GM12875 (cell line): ENCODE data around the gene ODAD4.

Experiments used
- H3K4me3 ChIP-seq: one replicate; pipeline ENCODE4 v1.5.1; 2011; ENCODE audit warnings: low read depth, low read length, control low read depth
- TF ChIP-seq, protein P1 (sequence below): IDR thresholded peaks from 2 replicates; pipeline ENCODE4 v1.5.1; 2011; ENCODE audit warnings: low read depth, mild to moderate bottlenecking, control low read depth, inconsistent platforms, low read length, moderate library complexity, borderline replicate concordance; ENCODE audit not compliant: insufficient read depth

The ODAD4 gene

GRCh38 chr17:41959336-41960095 lies 29.1 kb downstream of the ODAD4 start:
- TF ChIP-seq, protein P1, sequence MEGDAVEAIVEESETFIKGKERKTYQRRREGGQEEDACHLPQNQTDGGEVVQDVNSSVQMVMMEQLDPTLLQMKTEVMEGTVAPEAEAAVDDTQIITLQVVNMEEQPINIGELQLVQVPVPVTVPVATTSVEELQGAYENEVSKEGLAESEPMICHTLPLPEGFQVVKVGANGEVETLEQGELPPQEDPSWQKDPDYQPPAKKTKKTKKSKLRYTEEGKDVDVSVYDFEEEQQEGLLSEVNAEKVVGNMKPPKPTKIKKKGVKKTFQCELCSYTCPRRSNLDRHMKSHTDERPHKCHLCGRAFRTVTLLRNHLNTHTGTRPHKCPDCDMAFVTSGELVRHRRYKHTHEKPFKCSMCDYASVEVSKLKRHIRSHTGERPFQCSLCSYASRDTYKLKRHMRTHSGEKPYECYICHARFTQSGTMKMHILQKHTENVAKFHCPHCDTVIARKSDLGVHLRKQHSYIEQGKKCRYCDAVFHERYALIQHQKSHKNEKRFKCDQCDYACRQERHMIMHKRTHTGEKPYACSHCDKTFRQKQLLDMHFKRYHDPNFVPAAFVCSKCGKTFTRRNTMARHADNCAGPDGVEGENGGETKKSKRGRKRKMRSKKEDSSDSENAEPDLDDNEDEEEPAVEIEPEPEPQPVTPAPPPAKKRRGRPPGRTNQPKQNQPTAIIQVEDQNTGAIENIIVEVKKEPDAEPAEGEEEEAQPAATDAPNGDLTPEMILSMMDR = peak; percentile 29; the same call in 1 of the 2 replicates
- H3K4me3 ChIP-seq = no peak overlapping the region

DNA sequence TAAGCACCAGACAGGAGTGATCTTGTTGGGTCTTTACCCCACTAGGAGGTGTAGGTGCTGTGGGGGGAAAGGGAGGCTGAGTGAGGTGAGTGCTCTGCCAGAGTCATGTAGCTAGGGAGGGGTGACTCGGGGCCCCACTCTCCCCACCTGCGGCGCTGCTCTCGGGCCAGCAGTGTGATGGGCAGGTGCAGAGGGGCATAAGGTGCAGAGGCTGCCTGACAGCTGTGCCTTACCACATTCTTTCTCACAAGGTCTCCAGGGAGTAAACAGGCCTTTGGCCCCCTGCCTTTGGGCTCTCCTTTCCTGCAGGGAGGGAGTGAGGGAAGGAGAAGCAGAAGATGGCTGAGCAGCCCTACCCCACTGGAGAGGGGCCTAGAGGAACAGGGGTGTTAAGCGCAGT lies 31.7 kb downstream of the ODAD4 start:
- no peak overlapping the region for H3K4me3 ChIP-seq
- TF ChIP-seq, protein P1 = no peak

- TF ChIP-seq, protein P1 = peak; percentile 81
- no peak overlapping the region for H3K4me3 ChIP-seq
These were observed 32.5 kb downstream of the ODAD4 start for GRCh38 chr17:41962768-41963434.

GRCh38 chr17:41965694-41966462 lies 35.5 kb downstream of the ODAD4 start:
- H3K4me3 ChIP-seq = peak overlapping the region; percentile 38
- TF ChIP-seq, protein P1 = no peak

DNA sequence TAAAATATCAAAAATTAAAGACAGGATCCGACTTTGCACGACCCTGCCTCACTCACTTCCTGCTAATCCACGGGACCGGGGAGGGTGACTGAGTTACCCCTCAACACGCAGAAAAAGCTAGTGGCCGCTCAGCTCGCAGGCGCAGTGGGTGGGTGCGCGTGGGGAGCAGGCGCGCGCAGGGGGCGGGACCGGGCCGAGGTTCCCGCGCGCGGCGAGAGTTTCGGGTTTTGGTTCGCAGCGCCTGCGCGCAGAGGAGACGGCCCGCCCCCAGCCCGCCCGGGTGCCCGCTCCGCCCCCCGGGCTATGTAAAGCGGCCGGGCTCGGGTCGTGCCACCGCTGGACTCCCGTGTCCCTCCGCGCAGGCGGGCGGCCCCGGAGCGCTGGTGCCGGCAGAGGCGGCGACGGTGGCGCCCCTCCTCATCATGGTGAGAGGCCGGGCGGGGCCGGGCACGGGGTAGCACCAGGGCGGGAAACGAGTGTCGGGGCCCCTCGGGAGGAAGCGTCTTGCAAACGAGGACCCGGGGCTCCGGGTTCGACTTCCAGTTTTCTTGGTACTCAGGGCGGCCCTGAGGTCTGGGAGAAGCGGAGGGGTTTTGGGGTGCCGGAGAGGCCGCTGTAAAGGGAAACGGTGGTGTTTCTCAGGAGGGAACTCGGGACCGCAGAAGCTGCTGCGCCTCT lies 36.2 kb downstream of the ODAD4 start, which contains the start of gene CNP:
Gene CNP, plus strand, starts transcription at position 333 of the 678 bp plus-strand sequence. Its CDS starts 90 bp downstream, at position 423.
- peak within 1 kb of the TSS; percentile 83 for H3K4me3 ChIP-seq
- TF ChIP-seq, protein P1 = no peak

DNA sequence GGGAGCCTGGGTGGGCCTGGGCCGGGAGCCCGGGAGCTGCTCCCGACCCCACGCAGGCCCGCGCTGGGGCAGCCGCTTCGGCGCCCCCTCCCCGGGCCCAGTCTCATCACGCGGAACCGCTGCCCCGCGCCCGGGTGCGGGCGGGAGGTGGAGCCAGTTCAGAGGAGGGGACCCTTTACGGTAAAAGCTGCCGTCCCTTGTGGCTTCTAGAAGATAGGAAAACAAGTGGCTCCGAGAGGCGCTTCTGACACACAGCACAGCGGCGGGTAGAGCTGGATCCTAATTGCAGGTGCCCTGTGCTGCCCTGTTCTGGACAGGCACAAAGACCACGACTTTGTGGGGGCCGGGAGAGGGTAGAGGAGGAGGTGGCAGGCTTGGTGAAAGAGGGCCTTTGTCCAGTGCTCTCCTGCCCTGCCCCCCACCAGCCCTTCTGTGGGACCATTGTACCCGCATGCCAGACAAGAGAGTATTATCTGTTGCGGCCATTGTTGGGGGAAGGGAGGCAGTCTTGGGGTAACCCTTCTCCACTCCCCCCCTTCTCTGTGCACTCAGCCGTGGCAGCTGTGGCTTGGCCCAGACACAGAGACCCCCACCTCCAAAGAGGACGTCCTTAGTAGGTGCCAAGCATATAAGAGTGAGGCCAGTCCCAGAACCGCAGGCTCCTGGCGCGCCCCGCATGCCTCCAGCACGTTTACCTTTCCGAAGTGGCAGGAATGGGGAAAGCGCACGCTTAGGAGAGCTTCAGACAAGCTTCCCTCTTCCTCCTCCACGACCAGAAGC lies 36.9 kb downstream of the ODAD4 start:
- peak overlapping the region; percentile 83 for H3K4me3 ChIP-seq
- TF ChIP-seq, protein P1 = no peak
